Measurements from ENCODE around the gene ZNF827.

DNA sequence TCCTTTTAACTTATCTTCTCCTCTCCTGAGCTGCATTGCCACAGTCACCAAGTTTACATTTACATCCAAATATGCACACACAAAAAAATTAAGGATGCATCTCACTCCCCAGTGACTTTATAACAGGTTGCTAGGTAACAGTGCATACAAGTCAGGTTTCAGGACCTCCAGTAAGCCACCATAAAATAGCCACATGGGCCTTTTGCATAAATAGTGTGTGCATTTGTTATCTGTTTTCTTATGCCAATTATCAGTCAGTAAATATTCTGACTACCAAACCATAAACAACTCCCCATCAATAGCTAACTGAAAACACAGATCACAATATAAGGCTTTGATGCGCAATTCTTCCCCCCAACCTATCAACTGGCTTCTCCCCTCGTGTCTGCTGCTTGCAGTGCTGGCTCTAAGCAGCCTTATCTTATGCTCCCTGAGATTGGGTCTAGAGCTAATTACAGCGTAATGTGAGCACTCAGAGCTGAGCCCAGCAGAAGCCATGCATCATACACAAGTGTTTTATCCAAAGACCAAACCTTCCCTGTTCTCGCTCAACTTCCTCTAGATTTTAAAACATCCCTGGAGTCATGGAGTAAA is 55.4 kb downstream of the ZNF827 start:
- TF ChIP-seq, protein P1, sequence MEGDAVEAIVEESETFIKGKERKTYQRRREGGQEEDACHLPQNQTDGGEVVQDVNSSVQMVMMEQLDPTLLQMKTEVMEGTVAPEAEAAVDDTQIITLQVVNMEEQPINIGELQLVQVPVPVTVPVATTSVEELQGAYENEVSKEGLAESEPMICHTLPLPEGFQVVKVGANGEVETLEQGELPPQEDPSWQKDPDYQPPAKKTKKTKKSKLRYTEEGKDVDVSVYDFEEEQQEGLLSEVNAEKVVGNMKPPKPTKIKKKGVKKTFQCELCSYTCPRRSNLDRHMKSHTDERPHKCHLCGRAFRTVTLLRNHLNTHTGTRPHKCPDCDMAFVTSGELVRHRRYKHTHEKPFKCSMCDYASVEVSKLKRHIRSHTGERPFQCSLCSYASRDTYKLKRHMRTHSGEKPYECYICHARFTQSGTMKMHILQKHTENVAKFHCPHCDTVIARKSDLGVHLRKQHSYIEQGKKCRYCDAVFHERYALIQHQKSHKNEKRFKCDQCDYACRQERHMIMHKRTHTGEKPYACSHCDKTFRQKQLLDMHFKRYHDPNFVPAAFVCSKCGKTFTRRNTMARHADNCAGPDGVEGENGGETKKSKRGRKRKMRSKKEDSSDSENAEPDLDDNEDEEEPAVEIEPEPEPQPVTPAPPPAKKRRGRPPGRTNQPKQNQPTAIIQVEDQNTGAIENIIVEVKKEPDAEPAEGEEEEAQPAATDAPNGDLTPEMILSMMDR (IDR thresholded peaks at IDR 0.05), result no peak
- TF ChIP-seq POLR2A (IDR thresholded peaks at IDR 0.05), result no peak

Data from lower leg skin (tissue), 3 donors.